ENCODE results near the gene THSD4. TPM values are rescaled to one million over a fixed set of nuclear protein-coding genes. Genes with fewer than 3 reads are reported as not detected.

THSD4 gene
- polyA plus RNA-seq, 1 donor from 2014 or later: 0.46 TPM

DNA sequence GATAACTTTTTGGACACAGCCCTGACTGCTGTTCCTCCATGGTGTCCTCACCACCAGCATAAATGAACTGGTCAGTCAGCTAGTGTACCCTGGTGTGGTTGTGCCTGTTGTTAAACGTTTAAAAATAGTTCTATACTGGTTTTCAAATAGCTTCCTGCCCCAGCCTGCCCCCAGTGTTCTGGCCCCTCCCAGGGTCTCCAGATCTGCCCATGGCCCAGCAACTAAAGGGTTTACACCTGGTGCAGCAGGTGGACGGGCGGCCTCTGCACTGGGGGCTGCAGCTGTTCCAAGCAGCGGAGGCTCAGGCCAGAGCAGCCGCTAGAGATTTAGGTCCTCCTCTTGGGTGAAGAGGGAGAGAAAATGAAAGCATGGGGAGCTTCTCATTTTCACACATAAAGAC, 689.0 kb downstream of the THSD4 start:
- H3K9ac ChIP-seq (ENCODE audit: low read length): no peak overlapping the region
- no peak for TF ChIP-seq EZH2 (IDR thresholded peaks at IDR 0.05; ENCODE audit: borderline replicate concordance, insufficient read depth, low read length, poor library complexity, severe bottlenecking)
- TF ChIP-seq POLR2AphosphoS5 (IDR thresholded peaks at IDR 0.05): no peak
- TF ChIP-seq, protein P1, sequence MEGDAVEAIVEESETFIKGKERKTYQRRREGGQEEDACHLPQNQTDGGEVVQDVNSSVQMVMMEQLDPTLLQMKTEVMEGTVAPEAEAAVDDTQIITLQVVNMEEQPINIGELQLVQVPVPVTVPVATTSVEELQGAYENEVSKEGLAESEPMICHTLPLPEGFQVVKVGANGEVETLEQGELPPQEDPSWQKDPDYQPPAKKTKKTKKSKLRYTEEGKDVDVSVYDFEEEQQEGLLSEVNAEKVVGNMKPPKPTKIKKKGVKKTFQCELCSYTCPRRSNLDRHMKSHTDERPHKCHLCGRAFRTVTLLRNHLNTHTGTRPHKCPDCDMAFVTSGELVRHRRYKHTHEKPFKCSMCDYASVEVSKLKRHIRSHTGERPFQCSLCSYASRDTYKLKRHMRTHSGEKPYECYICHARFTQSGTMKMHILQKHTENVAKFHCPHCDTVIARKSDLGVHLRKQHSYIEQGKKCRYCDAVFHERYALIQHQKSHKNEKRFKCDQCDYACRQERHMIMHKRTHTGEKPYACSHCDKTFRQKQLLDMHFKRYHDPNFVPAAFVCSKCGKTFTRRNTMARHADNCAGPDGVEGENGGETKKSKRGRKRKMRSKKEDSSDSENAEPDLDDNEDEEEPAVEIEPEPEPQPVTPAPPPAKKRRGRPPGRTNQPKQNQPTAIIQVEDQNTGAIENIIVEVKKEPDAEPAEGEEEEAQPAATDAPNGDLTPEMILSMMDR (IDR thresholded peaks at IDR 0.05; ENCODE audit: poor library complexity, severe bottlenecking): no peak
- no peak for TF ChIP-seq RAD21 (conservative IDR thresholded peaks at IDR 0.05)
- no peak for TF ChIP-seq SMC3 (conservative IDR thresholded peaks at IDR 0.05; ENCODE audit: poor library complexity)
- no peak for TF ChIP-seq MXI1 (conservative IDR thresholded peaks at IDR 0.05; ENCODE audit: poor library complexity, severe bottlenecking)
- no peak for TF ChIP-seq EP300 (conservative IDR thresholded peaks at IDR 0.05; ENCODE audit: poor library complexity, severe bottlenecking)
- no peak for TF ChIP-seq REST (IDR thresholded peaks at IDR 0.05; ENCODE audit: borderline replicate concordance)
- no peak for TF ChIP-seq TAF1 (IDR thresholded peaks at IDR 0.05; ENCODE audit: low read depth)
- H3K36me3 ChIP-seq (ENCODE audit: insufficient read depth, low read length): no peaks in the 10 kb centered on the region
- H3K9me3 ChIP-seq (ENCODE audit: low read length): no peaks in the 10 kb centered on the region
- no peaks in the 10 kb centered on the region for H3F3A ChIP-seq (ENCODE audit: insufficient read depth, low read length, poor library complexity, severe bottlenecking)
- H3K4me3 ChIP-seq (ENCODE audit: low read length): no peak overlapping the region
- H3K4me2 ChIP-seq (ENCODE audit: low read length): no peak overlapping the region
- H3K27ac ChIP-seq (ENCODE audit: low read length): no peak overlapping the region
- no peaks in the 10 kb centered on the region for H4K20me1 ChIP-seq (ENCODE audit: insufficient read depth)
- no peaks in the 10 kb centered on the region for H3K9me2 ChIP-seq (ENCODE audit: insufficient read depth, low read length)
- H3K79me2 ChIP-seq (replicated peaks; ENCODE audit: insufficient read depth, low read length): no peaks in the 10 kb centered on the region
- H3K27me3 ChIP-seq (ENCODE audit: insufficient read depth, low read depth, low read length): no peaks in the 10 kb centered on the region
- no peak overlapping the region for H2AFZ ChIP-seq (ENCODE audit: low read depth, low read length)

DNA sequence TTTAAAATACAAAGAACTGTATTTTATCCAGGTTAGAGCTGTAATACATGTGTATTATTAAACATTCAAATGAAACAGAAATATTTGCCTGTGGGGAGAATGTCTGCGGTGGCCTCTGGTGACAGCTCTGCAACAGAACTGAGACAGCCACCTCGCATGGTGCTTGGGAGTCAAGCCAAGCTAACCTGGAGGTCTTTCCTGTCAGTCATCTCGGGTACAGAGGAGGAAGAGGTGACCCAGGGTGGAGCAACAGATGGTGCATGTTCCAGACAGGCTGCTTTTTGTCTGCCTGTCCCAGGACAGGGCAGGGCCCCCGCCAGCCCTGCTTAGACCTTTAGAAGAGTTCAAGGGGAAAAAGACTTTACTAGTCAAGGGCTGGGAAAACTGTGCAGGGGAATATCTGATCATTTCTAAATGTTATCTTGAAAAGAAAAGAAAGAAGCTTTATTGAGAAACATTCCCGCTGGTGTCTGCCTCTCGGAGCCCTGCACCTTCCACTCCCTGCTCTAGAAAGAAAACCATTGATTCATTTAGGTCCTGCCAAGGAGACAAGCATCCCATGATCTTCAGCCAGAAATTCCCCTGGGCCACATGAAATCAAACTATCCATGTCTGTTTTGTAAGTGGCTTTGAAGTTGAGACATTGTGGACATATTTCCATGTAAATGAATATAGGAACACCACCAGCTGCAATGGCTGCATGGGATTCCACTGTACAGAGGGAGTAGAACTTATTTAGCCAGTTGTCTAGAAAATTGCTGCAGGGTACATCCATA, 689.6 kb downstream of the THSD4 start:
- no peaks in the 10 kb centered on the region for H3K9me3 ChIP-seq (ENCODE audit: low read length)
- no peak for TF ChIP-seq SMC3 (conservative IDR thresholded peaks at IDR 0.05; ENCODE audit: poor library complexity)
- TF ChIP-seq REST (IDR thresholded peaks at IDR 0.05; ENCODE audit: borderline replicate concordance): no peak
- no peak for TF ChIP-seq RAD21 (conservative IDR thresholded peaks at IDR 0.05)
- no peak for TF ChIP-seq TAF1 (IDR thresholded peaks at IDR 0.05; ENCODE audit: low read depth)
- H3K36me3 ChIP-seq (ENCODE audit: insufficient read depth, low read length): no peaks in the 10 kb centered on the region
- no peak overlapping the region for H2AFZ ChIP-seq (ENCODE audit: low read depth, low read length)
- H3K9me2 ChIP-seq (ENCODE audit: insufficient read depth, low read length): no peaks in the 10 kb centered on the region
- H3F3A ChIP-seq (ENCODE audit: insufficient read depth, low read length, poor library complexity, severe bottlenecking): no peaks in the 10 kb centered on the region
- no peak overlapping the region for H3K4me3 ChIP-seq (ENCODE audit: low read length)
- no peaks in the 10 kb centered on the region for H3K27me3 ChIP-seq (ENCODE audit: insufficient read depth, low read depth, low read length)
- H3K27ac ChIP-seq (ENCODE audit: low read length): no peak overlapping the region
- no peaks in the 10 kb centered on the region for H3K79me2 ChIP-seq (replicated peaks; ENCODE audit: insufficient read depth, low read length)
- H3K4me2 ChIP-seq (ENCODE audit: low read length): no peak overlapping the region
- no peaks in the 10 kb centered on the region for H4K20me1 ChIP-seq (ENCODE audit: insufficient read depth)
- H3K9ac ChIP-seq (ENCODE audit: low read length): no peak overlapping the region

All from neural cell (in vitro differentiated cells).